Testis (tissue), 2 donors: Measurements from ENCODE around the gene TSSK3.

ENCODE experiments used
- POLR2A ChIP-seq: fragments of 450-650 bp; IDR thresholded peaks from one replicate; pipeline ENCODE4 v1.6.1; 2017; ENCODE audit warnings: antibody characterized with exemption, mild to moderate bottlenecking, moderate library complexity
- TF ChIP-seq, protein P1 (sequence below), 3 experiments: fragments of 450-650 bp in 2 of 3; fragments of 200-600 bp in 1 of 3; sonication (generic) in 1 of 3; IDR thresholded peaks; one replicate each; pipeline ENCODE4 v1.5.1; 2016 to 2019; ENCODE audit warnings: antibody characterized with exemption in 3 of 3, mild to moderate bottlenecking in 2 of 3, moderate library complexity in 1 of 3

DNA sequence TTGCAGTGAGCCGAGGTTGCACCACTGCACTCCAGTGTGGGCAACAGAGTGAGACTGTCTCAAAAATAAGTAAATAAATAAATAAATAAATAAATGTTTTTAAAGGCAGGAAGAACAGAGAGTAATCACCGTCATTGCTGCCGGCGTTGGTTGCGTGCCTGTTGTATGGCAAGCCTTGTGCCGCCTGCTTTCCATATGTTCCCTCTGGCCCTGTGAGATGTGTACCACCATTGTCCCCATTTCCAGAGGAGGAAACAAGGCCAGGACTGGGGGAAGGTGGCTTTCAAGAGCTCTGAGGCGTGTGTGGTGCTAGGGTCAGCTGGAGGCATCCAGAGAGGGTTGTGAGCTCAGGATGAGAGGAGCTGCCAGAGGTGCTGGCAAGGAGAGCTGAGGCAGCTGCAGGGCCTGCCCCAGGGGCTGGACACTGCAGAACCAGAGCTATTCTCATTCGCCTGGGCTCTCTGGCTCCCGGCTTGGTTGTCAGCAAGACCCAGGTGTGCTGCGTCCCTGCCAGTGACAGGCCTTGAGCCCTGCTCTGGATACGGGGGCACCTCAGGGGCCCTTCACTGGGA, 21.1 kb upstream of the TSSK3 start:
- TF ChIP-seq, protein P1, sequence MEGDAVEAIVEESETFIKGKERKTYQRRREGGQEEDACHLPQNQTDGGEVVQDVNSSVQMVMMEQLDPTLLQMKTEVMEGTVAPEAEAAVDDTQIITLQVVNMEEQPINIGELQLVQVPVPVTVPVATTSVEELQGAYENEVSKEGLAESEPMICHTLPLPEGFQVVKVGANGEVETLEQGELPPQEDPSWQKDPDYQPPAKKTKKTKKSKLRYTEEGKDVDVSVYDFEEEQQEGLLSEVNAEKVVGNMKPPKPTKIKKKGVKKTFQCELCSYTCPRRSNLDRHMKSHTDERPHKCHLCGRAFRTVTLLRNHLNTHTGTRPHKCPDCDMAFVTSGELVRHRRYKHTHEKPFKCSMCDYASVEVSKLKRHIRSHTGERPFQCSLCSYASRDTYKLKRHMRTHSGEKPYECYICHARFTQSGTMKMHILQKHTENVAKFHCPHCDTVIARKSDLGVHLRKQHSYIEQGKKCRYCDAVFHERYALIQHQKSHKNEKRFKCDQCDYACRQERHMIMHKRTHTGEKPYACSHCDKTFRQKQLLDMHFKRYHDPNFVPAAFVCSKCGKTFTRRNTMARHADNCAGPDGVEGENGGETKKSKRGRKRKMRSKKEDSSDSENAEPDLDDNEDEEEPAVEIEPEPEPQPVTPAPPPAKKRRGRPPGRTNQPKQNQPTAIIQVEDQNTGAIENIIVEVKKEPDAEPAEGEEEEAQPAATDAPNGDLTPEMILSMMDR (IDR thresholded peaks at IDR 0.05): no peak
- TF ChIP-seq POLR2A: no peak
